NT2/D1 (cell line): ENCODE data around the gene DDX39A.

Experiments
- DNase-seq: peaks from one replicate; pipeline ENCODE4 v3.0.0-alpha.2; 2011; ENCODE audit warnings: low read depth, low spot score
- H3K27me3 ChIP-seq: 2 replicates; pipeline ENCODE4 v1.6.0; 2011; ENCODE audit warnings: mild to moderate bottlenecking; ENCODE audit not compliant: insufficient read length, insufficient read depth
- H3K36me3 ChIP-seq: 2 replicates; pipeline ENCODE4 v1.6.1; 2011; ENCODE audit warnings: mild to moderate bottlenecking, low read length, mixed read lengths; ENCODE audit not compliant: insufficient read depth, insufficient read length
- H3K4me1 ChIP-seq: 2 replicates; pipeline ENCODE4 v1.5.1; 2011; ENCODE audit not compliant: insufficient read depth, insufficient read length
- H3K4me3 ChIP-seq: 2 replicates; pipeline ENCODE4 v1.5.1; 2011; ENCODE audit warnings: low read depth; ENCODE audit not compliant: insufficient read length
- H3K9ac ChIP-seq: 2 replicates; pipeline ENCODE4 v1.6.0; 2011; ENCODE audit warnings: low read depth; ENCODE audit not compliant: insufficient read length
- H3K9me3 ChIP-seq: 2 replicates; pipeline ENCODE4 v1.5.1; 2011; ENCODE audit warnings: mild to moderate bottlenecking, low read length; ENCODE audit not compliant: insufficient read depth
- SUZ12 ChIP-seq: IDR thresholded peaks from 2 replicates; pipeline ENCODE4 v1.6.1; 2011; ENCODE audit not compliant: insufficient read length, insufficient read depth; ENCODE audit errors: extremely low read depth
- YY1 ChIP-seq: IDR thresholded peaks from 2 replicates; pipeline ENCODE4 v1.6.1; 2011; ENCODE audit not compliant: insufficient read length, insufficient read depth
- ZNF274 ChIP-seq: IDR thresholded peaks from 2 replicates; pipeline ENCODE4 v1.6.1; 2011; ENCODE audit warnings: mild to moderate bottlenecking, low read depth, low read length

DDX39A gene

DNA sequence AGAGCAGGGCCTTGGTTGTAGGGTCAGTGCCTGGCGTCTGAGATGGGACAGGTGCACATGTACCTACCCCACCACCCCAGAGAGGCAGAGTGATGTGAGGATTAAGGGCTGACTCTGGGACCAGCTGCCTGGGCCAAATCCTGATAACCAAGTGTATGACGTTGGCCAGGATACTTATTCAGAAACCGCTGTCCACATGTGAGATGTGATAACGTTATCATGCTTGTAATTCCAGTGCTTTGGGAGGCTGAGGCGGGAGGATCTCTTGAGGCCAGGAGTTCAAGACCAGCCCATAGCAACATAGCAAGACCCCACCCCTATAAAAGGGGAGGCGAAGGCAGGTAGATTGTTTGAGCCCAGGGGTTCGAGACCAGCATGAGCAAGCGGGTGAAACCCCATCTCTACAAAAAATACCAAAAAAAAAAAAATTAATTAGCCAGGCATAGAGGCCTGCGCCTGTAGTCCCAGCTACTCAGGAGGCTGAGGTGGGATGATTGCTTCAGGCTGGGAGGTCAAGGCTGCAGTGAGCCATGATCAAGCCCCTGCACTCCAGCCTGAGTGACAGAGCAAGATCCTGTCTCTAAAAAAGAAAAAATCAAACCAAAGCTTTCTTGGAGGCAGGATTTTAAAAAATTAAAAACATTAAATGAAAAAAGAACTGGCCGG, 27.9 kb downstream of the DDX39A start:
- DNase-seq, result no peak
- Histone ChIP-seq H3K27me3 (no peaks in the 10 kb centered on the region), H3K4me3 (no peak overlapping the region), H3K9me3 (no peaks in the 10 kb centered on the region), H3K9ac (no peak overlapping the region), H3K36me3 (peaks cover 22% of the 10 kb centered on the region), H3K4me1 (peaks cover 3% of the 10 kb centered on the region)
- TF ChIP-seq YY1 (no peak), SUZ12 (no peak), ZNF274 (no peak)

DNA sequence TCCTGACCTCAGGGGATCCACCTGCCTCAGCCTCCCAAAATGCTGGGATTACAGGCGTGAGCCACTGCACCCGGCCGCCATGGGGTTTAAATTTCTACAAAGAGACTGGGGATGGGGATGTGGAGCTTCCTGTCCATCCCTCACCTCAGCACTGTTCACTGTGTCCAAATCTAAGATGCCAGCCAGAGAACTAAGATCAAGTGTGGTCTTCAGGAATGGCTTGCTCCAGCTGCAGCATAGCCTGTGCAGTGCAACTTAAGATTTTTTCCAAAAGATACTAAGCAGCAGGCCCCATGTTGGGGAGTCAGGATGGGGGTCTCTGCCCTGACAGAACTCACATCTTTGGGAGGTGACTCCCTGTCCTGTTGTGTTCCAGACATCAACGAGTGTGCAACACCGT, 28.6 kb downstream of the DDX39A start:
- no peaks in the 10 kb centered on the region for H3K27me3 ChIP-seq
- no peaks in the 10 kb centered on the region for H3K9me3 ChIP-seq
- TF ChIP-seq SUZ12, result no peak
- no peak for TF ChIP-seq ZNF274
- no peak for TF ChIP-seq YY1
- no peak overlapping the region for H3K9ac ChIP-seq
- H3K4me3 ChIP-seq, result no peak overlapping the region
- H3K36me3 ChIP-seq, result peaks cover 22% of the 10 kb centered on the region
- DNase-seq, result no peak
- H3K4me1 ChIP-seq, result peaks cover 3% of the 10 kb centered on the region

DNA sequence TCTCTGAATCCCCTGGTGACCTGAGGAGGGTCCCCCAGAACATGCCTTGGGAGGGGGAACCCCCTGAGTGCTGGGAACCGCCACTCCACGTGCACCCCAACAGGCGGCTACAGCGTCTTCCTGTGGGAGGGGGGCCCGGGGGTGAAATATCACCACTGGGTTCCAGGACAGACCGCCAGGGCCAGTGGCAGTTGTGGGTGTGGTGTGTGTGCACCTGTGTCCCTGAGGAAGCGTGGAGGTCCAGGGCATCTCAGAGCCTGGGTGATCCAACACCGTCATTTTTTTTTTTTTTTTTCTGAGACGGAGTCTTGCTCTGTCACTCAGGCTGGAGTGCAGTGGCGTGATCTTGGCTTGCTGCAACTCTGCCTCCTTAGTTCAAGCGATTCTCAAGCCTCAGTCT, 33.6 kb downstream of the DDX39A start:
- DNase-seq, result no peak
- Histone ChIP-seq H3K36me3 (no peaks in the 10 kb centered on the region), H3K4me3 (no peak overlapping the region), H3K9ac (no peak overlapping the region), H3K27me3 (no peaks in the 10 kb centered on the region), H3K4me1 (peaks cover 11% of the 10 kb centered on the region), H3K9me3 (no peaks in the 10 kb centered on the region)
- TF ChIP-seq ZNF274, result no peak
- TF ChIP-seq SUZ12, result no peak
- no peak for TF ChIP-seq YY1

DNA sequence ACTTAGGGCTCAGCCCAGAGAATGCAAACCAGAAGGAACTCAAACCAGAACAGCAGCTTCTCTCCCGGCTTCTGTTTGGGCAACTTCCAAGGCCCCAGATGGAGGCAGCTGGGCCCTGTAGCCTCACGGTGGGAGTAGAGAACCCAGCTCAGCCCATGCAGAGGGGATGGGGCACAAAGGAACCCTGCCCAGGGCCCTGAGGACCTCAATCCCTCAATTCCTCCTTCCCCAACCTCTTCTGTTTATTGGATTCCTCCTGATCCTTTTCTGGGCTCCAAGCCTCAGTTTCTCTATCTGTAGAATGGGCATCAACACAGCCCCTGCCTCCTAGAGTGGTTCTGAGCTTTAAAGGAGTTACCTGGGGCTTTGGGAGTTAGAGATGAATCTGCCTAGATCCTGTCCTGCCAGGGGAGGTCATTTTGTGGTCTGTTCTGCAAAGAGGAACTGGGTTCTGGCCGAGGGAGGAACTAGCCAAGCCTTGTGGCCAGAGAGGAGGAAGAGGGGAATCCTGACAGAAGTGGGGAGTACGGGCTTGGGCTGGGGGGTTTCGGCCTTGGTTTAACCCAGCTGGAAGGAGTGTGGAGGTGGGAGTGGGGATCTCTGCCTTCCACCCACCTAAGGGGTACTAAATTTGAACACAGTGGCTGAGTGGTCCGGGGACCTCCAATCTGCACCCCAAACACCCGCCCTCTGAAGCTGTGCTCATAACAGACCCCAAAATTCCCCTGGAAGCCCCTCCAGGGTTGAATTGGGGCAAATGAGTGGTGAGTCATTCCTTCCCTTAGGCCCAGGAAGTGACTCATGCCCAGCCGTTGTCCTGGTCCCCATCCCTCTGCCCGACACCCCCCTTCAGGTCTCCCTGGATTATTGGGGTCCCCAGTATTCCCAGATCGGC, 35.2 kb downstream of the DDX39A start:
- no peaks in the 10 kb centered on the region for H3K27me3 ChIP-seq

DNA sequence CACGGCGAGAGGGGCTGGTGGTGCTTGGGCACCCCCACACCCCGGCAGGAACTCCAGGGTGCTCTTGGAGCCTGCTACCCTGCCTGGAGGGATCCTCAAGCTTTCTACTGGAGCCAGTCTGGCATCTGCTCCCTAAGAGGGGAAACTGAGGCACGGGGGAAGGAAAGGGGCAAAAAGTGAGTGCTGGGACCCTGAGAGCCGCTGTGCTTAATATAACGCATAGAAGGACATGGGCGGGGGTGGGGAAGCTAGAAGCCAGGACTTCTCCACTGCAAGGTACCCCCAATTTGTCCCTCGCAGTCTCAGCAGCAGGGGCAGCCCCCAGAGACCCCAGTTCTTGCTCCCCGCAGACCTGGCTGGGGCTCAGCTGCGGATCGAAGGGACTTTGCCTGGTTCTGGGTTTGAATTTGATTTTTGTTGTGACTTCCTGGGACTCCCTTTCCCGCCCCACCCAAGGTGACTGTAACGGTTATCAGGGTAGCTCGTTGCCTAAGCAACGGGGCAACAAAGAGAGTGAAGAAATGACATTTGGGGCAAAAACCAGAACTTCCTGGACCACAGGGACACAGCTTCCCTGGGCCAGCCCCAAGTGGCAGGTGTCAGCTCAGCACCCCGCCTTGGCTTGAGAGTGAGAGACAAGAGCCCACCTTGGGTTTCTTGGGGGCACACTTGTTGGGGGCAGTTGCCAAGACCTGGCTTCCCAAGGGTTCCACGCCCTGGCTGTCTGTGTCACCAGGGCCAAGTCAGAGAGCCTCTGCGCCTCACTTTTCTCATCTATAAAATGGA, 37.3 kb downstream of the DDX39A start:
- Histone ChIP-seq H3K27me3 (no peaks in the 10 kb centered on the region), H3K9ac (peak overlapping the region; percentile 75), H3K4me1 (peaks cover 13% of the 10 kb centered on the region), H3K4me3 (peak overlapping the region; percentile 35), H3K9me3 (no peaks in the 10 kb centered on the region), H3K36me3 (no peaks in the 10 kb centered on the region)
- DNase-seq, result no peak
- TF ChIP-seq YY1 (no peak), SUZ12 (no peak), ZNF274 (no peak)

More for the DNA sequence above, 35.2 kb downstream of the DDX39A start:
- TF ChIP-seq YY1 (no peak), ZNF274 (no peak), SUZ12 (no peak)
- H3K36me3 ChIP-seq, result no peaks in the 10 kb centered on the region
- no peaks in the 10 kb centered on the region for H3K9me3 ChIP-seq
- H3K9ac ChIP-seq, result peak overlapping the region; percentile 15
- H3K4me1 ChIP-seq, result peaks cover 11% of the 10 kb centered on the region
- H3K4me3 ChIP-seq, result no peak overlapping the region
- no peak for DNase-seq

DNA sequence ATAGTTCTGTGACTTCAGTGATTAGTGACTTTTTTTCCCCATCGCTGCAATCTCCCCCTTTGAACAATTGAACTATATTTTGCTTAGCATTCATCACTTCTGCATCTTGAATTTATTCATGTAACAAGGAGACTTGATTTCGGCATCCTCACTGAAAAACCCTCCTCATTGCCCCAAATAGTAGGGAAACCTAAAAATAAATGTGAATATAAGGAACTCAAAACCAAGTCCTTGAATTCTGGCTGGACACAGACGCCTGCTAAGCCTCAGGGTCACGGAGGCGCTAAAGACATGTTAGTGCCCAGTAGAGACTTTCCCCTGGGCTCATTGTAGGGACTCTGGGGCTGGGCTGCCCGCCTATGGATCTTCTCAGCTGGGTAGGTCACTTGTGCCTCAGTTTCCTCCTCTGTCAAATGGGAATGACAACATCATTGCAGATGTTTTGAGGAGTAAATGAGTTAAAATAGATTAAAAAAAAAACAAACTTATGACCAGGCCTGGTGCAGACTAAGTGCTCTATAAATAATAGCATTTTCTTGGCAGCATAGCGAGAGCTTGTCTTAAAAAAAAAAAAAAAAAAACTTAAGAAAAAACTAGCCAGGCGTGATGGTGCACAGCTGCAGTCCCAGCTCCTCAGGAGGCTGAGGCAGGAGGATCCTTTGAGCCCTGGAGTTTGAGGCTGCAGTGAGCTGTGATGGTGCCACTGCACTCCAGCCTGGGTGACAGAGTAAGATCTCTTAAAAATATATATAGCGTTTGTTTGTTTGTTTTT, 39.7 kb downstream of the DDX39A start:
- Histone ChIP-seq H3K27me3 (no peaks in the 10 kb centered on the region), H3K36me3 (no peaks in the 10 kb centered on the region), H3K9me3 (no peaks in the 10 kb centered on the region), H3K9ac (peak overlapping the region; percentile 50), H3K4me3 (no peak overlapping the region), H3K4me1 (peaks cover 10% of the 10 kb centered on the region)
- TF ChIP-seq SUZ12 (no peak), YY1 (no peak), ZNF274 (no peak)
- no peak for DNase-seq
